Left ventricle myocardium inferior (tissue), 1 donor: ENCODE data around the gene CENATAC. TPM values are rescaled to one million over a fixed set of nuclear protein-coding genes. Genes with fewer than 3 reads are reported as not detected.
"Not testable (repeated sequence)": the region's sequence is repeated elsewhere in the genome, so short reads cannot be mapped to it uniquely, and the experiment has no call there.

ENCODE experiments used
- DNase-seq: peaks from one replicate; pipeline ENCODE4 v3.0.0-alpha.2; 2020
- H3K27ac ChIP-seq: fragments of 200-600 bp; replicated peaks from 2 replicates; pipeline ENCODE4 v1.8.0; 2021
- H3K27me3 ChIP-seq: fragments of 200-600 bp; 2 replicates; pipeline ENCODE4 v1.8.0; 2021; ENCODE audit warnings: low read depth
- H3K36me3 ChIP-seq: fragments of 200-600 bp; 2 replicates; pipeline ENCODE4 v1.8.0; 2021
- H3K4me1 ChIP-seq: fragments of 200-600 bp; 2 replicates; pipeline ENCODE4 v1.8.0; 2021
- H3K4me3 ChIP-seq: fragments of 200-600 bp; 2 replicates; pipeline ENCODE4 v1.8.0; 2021; ENCODE audit warnings: mild to moderate bottlenecking, moderate library complexity
- H3K9me3 ChIP-seq: fragments of 200-600 bp; replicated peaks from 2 replicates; pipeline ENCODE4 v1.8.0; 2021
- CTCF ChIP-seq: fragments of 200-600 bp; IDR thresholded peaks from 2 replicates; pipeline ENCODE4 v1.8.0; 2021; ENCODE audit warnings: antibody characterized with exemption, mild to moderate bottlenecking, borderline replicate concordance
- intact Hi-C: fragments of 100-400 bp; cut with micrococcal nuclease; formaldehyde crosslinking; loops from one replicate; pipeline ENCODE4 v1.11.0; 2022
- total RNA-seq: library from RNA; stranded (reverse); fragmentation: NEBNext Ultra II Directional; extraction: Animal tissue kit (Norgen Biotek cat#: 25700); gene quantifications from one replicate; pipeline ENCODE4 v1.2.1, GENCODE V29; 2021
- donor health status: DM: no; HTN: yes; CAD: no; lungs with severe emphysema.

Gene CENATAC
- total RNA-seq, 1 donor from 2014 or later = 9.7 TPM

- TF ChIP-seq CTCF = no peak
- H3K27ac ChIP-seq = no peak within 1 kb of the TSS
- intact Hi-C loops = no loop called here
These were observed 26.3 kb upstream of the CENATAC start, which contains the start of gene FOXR1 for GRCh38 chr11:118971646-118972045. Gene FOXR1 (plus strand): TSS chr11:118971761. CDS start chr11:118971932, 171 bp downstream.

GRCh38 chr11:118973985-118974384 lies 24.0 kb upstream of the CENATAC start:
- intact Hi-C loops = no loop called here
- no peaks in the 10 kb centered on the region for H3K4me1 ChIP-seq
- H3K36me3 ChIP-seq = no peaks in the 10 kb centered on the region
- H3K4me3 ChIP-seq = no peak overlapping the region
- DNase-seq = no peak
- no peak for TF ChIP-seq CTCF
- no peak overlapping the region for H3K27ac ChIP-seq
- H3K9me3 ChIP-seq = no peaks in the 10 kb centered on the region
- peaks cover 38% of the 10 kb centered on the region for H3K27me3 ChIP-seq

More at GRCh38 chr11:118971646-118972045, 26.3 kb upstream of the CENATAC start, which contains the start of gene FOXR1:
- H3K36me3 ChIP-seq = no peaks in the 10 kb centered on the region
- no peaks in the 10 kb centered on the region for H3K9me3 ChIP-seq
- no peak for DNase-seq
- H3K27me3 ChIP-seq = peaks cover 38% of the 10 kb centered on the region
- no peaks in the 10 kb centered on the region for H3K4me1 ChIP-seq
- H3K4me3 ChIP-seq = no peak within 1 kb of the TSS

DNA sequence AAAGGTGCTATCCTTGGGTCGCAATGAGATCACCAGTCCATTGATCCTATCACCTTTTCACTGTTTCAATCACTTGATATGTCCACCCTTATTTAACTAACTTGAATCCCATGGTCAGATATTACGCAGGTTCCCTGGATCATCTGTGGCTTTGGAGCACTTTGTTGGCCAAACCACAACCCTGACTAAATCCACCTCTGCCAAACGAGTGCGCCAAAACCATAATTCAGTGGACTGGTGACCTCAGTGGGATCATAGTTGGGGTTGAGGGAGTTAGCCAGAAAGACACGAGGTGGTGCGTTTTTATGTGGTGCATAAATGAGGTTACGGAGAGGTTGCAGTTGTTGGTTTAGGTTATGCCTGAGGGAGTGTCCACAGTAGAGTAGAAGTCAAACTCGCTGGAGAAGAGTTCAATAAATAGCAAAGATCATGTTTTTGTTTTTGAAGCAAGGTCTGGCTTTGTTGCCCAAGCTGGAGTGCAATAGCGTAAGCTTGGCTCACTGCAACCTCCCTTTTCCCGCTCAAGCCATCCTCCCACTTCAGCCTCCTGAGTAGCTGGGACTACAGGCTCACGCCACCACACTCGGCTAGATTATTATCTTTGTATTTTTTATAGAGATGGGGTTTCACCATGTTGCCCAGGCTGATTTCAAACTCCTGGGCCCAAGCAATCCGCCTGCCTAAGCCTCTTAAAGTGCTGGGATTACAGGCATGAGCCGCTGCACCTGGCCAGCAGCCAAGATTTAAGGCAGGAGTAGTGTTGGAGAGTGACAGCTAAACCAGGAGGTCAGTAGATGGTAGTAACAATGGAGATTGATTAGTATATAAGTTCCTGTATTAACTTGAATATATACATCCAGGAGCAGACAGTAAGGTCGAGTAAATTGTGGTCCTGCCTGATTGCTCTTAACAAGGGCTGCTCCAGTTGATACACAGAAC lies 21.9 kb upstream of the CENATAC start:
- no peak for DNase-seq
- Histone ChIP-seq H3K36me3 (no peaks in the 10 kb centered on the region), H3K4me1 (peaks cover 8% of the 10 kb centered on the region), H3K9me3 (no peaks in the 10 kb centered on the region), H3K4me3 (no peak overlapping the region), H3K27me3 (peaks cover 25% of the 10 kb centered on the region), H3K27ac (no peak overlapping the region)
- no peak for TF ChIP-seq CTCF
- intact Hi-C loops = no loop called here

DNA sequence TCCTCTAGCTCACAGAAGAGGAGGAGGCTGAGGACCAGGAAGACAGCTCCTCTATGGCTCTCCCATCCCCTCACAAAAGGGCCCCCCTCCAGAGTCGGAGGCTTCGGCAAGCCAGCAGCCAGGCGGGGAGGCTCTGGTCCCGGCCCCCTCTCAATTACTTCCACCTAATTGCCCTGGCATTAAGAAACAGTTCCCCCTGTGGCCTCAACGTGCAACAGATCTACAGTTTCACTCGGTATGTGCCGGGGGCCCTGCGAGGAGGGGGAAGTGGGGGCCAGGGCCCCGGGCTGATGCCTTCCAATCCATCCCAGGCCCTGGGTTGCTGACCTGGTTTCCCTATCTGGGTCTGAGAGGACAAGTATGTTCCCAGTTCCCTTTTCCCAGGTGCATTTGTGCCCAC lies 18.5 kb upstream of the CENATAC start:
- no peak overlapping the region for H3K27ac ChIP-seq
- H3K9me3 ChIP-seq = no peaks in the 10 kb centered on the region
- intact Hi-C loops = no loop called here
- H3K27me3 ChIP-seq = no peaks in the 10 kb centered on the region
- peaks cover 8% of the 10 kb centered on the region for H3K4me1 ChIP-seq
- TF ChIP-seq CTCF = no peak
- no peaks in the 10 kb centered on the region for H3K36me3 ChIP-seq
- no peak for DNase-seq
- H3K4me3 ChIP-seq = no peak overlapping the region

DNA sequence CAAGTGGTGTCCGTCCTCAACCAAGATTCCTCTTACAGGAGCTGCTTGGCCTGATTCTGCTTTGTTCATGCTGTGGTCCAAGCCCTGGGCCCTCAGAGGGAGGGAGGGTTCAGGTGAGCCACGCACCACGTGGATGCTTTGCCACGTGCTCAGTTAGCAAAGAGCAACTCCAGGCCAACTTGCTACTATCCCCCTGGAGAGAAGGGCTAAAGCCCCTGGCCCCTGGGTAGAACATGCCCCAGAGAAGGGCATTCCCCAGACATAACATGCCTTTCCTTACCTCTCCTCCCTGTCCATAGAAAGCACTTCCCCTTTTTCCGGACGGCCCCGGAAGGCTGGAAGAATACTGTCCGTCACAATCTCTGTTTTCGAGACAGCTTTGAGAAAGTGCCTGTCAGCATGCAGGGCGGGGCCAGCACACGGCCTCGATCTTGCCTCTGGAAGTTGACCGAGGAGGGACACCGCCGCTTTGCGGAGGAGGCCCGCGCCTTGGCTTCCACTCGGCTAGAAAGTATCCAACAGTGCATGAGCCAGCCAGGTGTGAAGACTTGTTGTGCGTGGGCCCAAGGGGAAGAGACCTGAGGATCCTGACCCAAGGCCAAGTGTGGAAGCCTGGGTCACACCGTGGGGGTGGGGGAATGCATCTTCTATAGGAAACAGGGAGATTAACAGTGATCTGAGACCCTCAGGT lies 17.6 kb upstream of the CENATAC start:
- H3K27me3 ChIP-seq = no peaks in the 10 kb centered on the region
- no peaks in the 10 kb centered on the region for H3K9me3 ChIP-seq
- intact Hi-C loops = no loop called here
- peak; percentile 31 for DNase-seq
- peaks cover 8% of the 10 kb centered on the region for H3K4me1 ChIP-seq
- H3K36me3 ChIP-seq = no peaks in the 10 kb centered on the region
- H3K4me3 ChIP-seq = peak overlapping the region; percentile 40
- H3K27ac ChIP-seq = no peak overlapping the region
- TF ChIP-seq CTCF = no peak

DNA sequence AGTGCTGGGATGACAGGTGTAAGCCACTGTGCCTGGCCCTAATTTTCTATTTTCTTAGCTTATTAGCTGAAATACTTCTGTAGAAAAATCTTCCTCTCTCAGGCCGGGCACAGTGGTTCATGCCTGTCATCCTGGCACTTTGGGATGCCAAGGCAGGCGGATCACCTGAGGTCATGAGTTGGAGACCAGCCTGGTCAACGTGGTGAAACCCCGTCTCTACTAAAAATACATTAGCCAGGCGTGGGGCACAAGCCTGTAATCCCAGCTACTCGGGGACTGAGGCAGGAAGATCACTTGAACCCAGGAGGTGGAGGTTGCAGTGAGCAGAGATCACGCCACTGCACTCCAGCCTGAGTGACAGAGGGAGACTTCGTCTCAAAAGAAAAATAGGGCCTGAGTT lies 13.6 kb upstream of the CENATAC start:
- H3K36me3 ChIP-seq, DNase-seq, intact Hi-C loops, H3K27me3 ChIP-seq, H3K4me3 ChIP-seq, H3K4me1 ChIP-seq, H3K27ac ChIP-seq, H3K9me3 ChIP-seq: not testable (repeated sequence)
